GM23338 (cell line): ENCODE results near the gene PDSS2. TPM values are rescaled to one million over a fixed set of nuclear protein-coding genes. Genes with fewer than 3 reads are reported as not detected.

Source experiments
- ATAC-seq: fragments of 200-7000 bp; cut with Tn5 transposase; 3 replicates; pipeline ENCODE4 v1.9.1; 2020
- DNase-seq: peaks from one replicate; pipeline ENCODE4 v3.0.0-alpha.2; 2015; ENCODE audit warnings: low spot score
- H2AFZ ChIP-seq: fragments of 200-600 bp; sonication (generic); 2 replicates; pipeline ENCODE4 v1.8.0; 2016; ENCODE audit warnings: antibody characterized with exemption, mild to moderate bottlenecking, moderate library complexity
- H3F3A ChIP-seq: fragments of 200-600 bp; sonication (generic); replicated peaks from 2 replicates; pipeline ENCODE4 v1.8.0; 2017; ENCODE audit warnings: antibody characterized with exemption, mixed run types, low read depth
- H3K27ac ChIP-seq: fragments of 200-600 bp; sonication (generic); 2 replicates; pipeline ENCODE4 v1.6.1; 2016; ENCODE audit warnings: low read depth
- H3K27me3 ChIP-seq: fragments of 200-600 bp; sonication (generic); 2 replicates; pipeline ENCODE4 v1.8.0; 2016; ENCODE audit warnings: mild to moderate bottlenecking, mixed run types, moderate library complexity; ENCODE audit not compliant: insufficient read depth
- H3K36me3 ChIP-seq: fragments of 200-600 bp; sonication (generic); 2 replicates; pipeline ENCODE4 v1.8.0; 2016; ENCODE audit warnings: mild to moderate bottlenecking; ENCODE audit not compliant: insufficient read depth
- H3K4me1 ChIP-seq: fragments of 200-600 bp; sonication (generic); 2 replicates; pipeline ENCODE4 v1.8.0; 2016; ENCODE audit warnings: mild to moderate bottlenecking, moderate library complexity; ENCODE audit not compliant: insufficient read depth
- H3K4me2 ChIP-seq: fragments of 200-600 bp; sonication (generic); 2 replicates; pipeline ENCODE4 v1.7.1; 2017; ENCODE audit warnings: mixed run types
- H3K4me3 ChIP-seq: fragments of 200-600 bp; sonication (generic); 2 replicates; pipeline ENCODE4 v1.6.1; 2016; ENCODE audit warnings: mixed run types
- H3K79me2 ChIP-seq: fragments of 200-600 bp; sonication (generic); replicated peaks from 2 replicates; pipeline ENCODE4 v1.8.0; 2017; ENCODE audit warnings: mild to moderate bottlenecking; ENCODE audit not compliant: insufficient read depth
- H3K9me2 ChIP-seq: fragments of 200-600 bp; sonication (generic); 2 replicates; pipeline ENCODE4 v1.8.0; 2017; ENCODE audit not compliant: insufficient read depth
- H4K20me1 ChIP-seq: fragments of 200-600 bp; sonication (generic); replicated peaks from 2 replicates; pipeline ENCODE4 v1.8.0; 2017; ENCODE audit warnings: mild to moderate bottlenecking; ENCODE audit not compliant: insufficient read depth
- H3K27ac Mint-ChIP-seq: 2 replicates; pipeline ENCODE4 v1.8.0; 2020; ENCODE audit warnings: inconsistent platforms, mild to moderate bottlenecking, moderate library complexity, mixed read lengths
- H3K27me3 Mint-ChIP-seq: 3 replicates; pipeline ENCODE4 v1.8.0; 2022; ENCODE audit warnings: low read depth, mild to moderate bottlenecking, moderate library complexity, mixed read lengths, inconsistent platforms; ENCODE audit not compliant: insufficient read depth, poor library complexity
- H3K36me3 Mint-ChIP-seq: 3 replicates; pipeline ENCODE4 v1.8.0; 2021; ENCODE audit warnings: low read depth, mild to moderate bottlenecking, inconsistent platforms, moderate library complexity, mixed read lengths
- H3K4me1 Mint-ChIP-seq: 3 replicates; pipeline ENCODE4 v1.8.0; 2020; ENCODE audit warnings: mild to moderate bottlenecking, inconsistent platforms, mixed read lengths
- H3K4me3 Mint-ChIP-seq: 3 replicates; pipeline ENCODE4 v1.8.0; 2021; ENCODE audit warnings: moderate library complexity, mild to moderate bottlenecking, inconsistent platforms, mixed read lengths
- H3K9me3 Mint-ChIP-seq: 3 replicates; pipeline ENCODE4 v1.8.0; 2020; ENCODE audit warnings: moderate library complexity, mild to moderate bottlenecking, inconsistent platforms, mixed read lengths
- CREB1 ChIP-seq: fragments of 250-450 bp; sonication (Bioruptor Pico); IDR thresholded peaks from 2 replicates; pipeline ENCODE4 v1.5.0; 2020; ENCODE audit warnings: low read depth, mild to moderate bottlenecking, moderate library complexity
- CTCF ChIP-seq, 2 experiments: fragments of 200-600 bp in 1 of 2; sonication (generic) in 1 of 2; conservative IDR thresholded peaks; 2 replicates each; pipeline versions ENCODE4 v1.5.1 to v1.6.1; 2016 to 2017; ENCODE audit warnings: antibody characterized with exemption in 2 of 2, low read depth in 2 of 2, mild to moderate bottlenecking in 2 of 2, moderate library complexity in 1 of 2
- EZH2phosphoT487 ChIP-seq: fragments of 200-600 bp; sonication (generic); IDR thresholded peaks from one replicate; pipeline ENCODE4 v1.8.1; 2018; ENCODE audit warnings: antibody characterized with exemption; ENCODE audit not compliant: unreplicated experiment
- NANOG ChIP-seq: IDR thresholded peaks from 2 replicates; pipeline ENCODE4 v1.6.1; 2016; ENCODE audit warnings: antibody characterized with exemption, borderline replicate concordance
- POLR2AphosphoS5 ChIP-seq: IDR thresholded peaks from 2 replicates; pipeline ENCODE4 v1.6.1; 2016; ENCODE audit warnings: antibody characterized with exemption, low read depth
- REST ChIP-seq: IDR thresholded peaks from one replicate; pipeline ENCODE4 v1.6.1; 2018; ENCODE audit warnings: antibody characterized with exemption; ENCODE audit not compliant: unreplicated experiment
- STAT1 ChIP-seq: IDR thresholded peaks from one replicate; pipeline ENCODE4 v1.6.1; 2016; ENCODE audit warnings: antibody characterized with exemption; ENCODE audit not compliant: unreplicated experiment
- ZNF114 ChIP-seq: fragments of 250-450 bp; sonication (Bioruptor Pico); IDR thresholded peaks from 2 replicates; pipeline ENCODE4 v1.5.0; 2020; ENCODE audit warnings: mild to moderate bottlenecking, moderate library complexity
- ZNF331 ChIP-seq: fragments of 250-450 bp; sonication (Bioruptor Pico); IDR thresholded peaks from 2 replicates; pipeline ENCODE4 v1.5.0; 2020; ENCODE audit warnings: low read depth, mild to moderate bottlenecking, moderate library complexity
- polyA plus RNA-seq: library from polyadenylated mRNA; unstranded; fragments of >200 nt; fragmentation: Nextera tagmentation; extraction: Ambion mirVana; gene quantifications from 2 replicates; pipeline ENCODE4 v1.2.1, GENCODE V29; 2016
- total RNA-seq: library from RNA; depleted of rRNA; stranded (reverse); fragments of >200 nt; shearing (Covaris generic); gene quantifications from 2 replicates; pipeline ENCODE4 v1.2.3, GENCODE V29; 2014
- TF ChIP-seq, protein P1 (sequence below): fragments of 250-450 bp; sonication (Bioruptor Pico); IDR thresholded peaks from 2 replicates; pipeline ENCODE4 v1.5.0; 2020; ENCODE audit warnings: mild to moderate bottlenecking, moderate library complexity
- TF ChIP-seq, protein P2 (sequence below): IDR thresholded peaks from 2 replicates; pipeline ENCODE4 v1.6.1; 2016; ENCODE audit warnings: antibody characterized with exemption

PDSS2 gene
- total and polyA plus RNA-seq, 2 experiments from 2014 or later = 7.3 to 16.7 TPM

- peaks cover 5% of the 10 kb centered on the region for H3K4me1 ChIP-seq
- no peaks in the 10 kb centered on the region for H3K9me2 ChIP-seq
- no peak overlapping the region for H3K4me3 ChIP-seq
- Mint-ChIP-seq H3K27ac (peak overlapping the region; percentile 8; the same call in 1 of the 2 replicates), H3K4me3 (no peak overlapping the region), H3K4me1 (peaks cover 24% of the 10 kb centered on the region), H3K27me3 (peaks cover 3% of the 10 kb centered on the region), H3K36me3 (no peaks in the 10 kb centered on the region), H3K9me3 (no peaks in the 10 kb centered on the region)
- no peak overlapping the region for H3K4me2 ChIP-seq
- TF ChIP-seq STAT1 = no peak
- TF ChIP-seq ZNF331 (CRISPR knock-in tag) = no peak
- TF ChIP-seq NANOG = no peak
- TF ChIP-seq REST = no peak
- no peak for TF ChIP-seq CREB1 (CRISPR knock-in tag)
- no peak for TF ChIP-seq POLR2AphosphoS5
- TF ChIP-seq ZNF114 (CRISPR knock-in tag) = no peak
- TF ChIP-seq EZH2phosphoT487 = no peak
- no peak for TF ChIP-seq CTCF (conservative IDR thresholded peaks at IDR 0.05; ENCODE audit: low read depth in 2 of 2)
- TF ChIP-seq, protein P1, sequence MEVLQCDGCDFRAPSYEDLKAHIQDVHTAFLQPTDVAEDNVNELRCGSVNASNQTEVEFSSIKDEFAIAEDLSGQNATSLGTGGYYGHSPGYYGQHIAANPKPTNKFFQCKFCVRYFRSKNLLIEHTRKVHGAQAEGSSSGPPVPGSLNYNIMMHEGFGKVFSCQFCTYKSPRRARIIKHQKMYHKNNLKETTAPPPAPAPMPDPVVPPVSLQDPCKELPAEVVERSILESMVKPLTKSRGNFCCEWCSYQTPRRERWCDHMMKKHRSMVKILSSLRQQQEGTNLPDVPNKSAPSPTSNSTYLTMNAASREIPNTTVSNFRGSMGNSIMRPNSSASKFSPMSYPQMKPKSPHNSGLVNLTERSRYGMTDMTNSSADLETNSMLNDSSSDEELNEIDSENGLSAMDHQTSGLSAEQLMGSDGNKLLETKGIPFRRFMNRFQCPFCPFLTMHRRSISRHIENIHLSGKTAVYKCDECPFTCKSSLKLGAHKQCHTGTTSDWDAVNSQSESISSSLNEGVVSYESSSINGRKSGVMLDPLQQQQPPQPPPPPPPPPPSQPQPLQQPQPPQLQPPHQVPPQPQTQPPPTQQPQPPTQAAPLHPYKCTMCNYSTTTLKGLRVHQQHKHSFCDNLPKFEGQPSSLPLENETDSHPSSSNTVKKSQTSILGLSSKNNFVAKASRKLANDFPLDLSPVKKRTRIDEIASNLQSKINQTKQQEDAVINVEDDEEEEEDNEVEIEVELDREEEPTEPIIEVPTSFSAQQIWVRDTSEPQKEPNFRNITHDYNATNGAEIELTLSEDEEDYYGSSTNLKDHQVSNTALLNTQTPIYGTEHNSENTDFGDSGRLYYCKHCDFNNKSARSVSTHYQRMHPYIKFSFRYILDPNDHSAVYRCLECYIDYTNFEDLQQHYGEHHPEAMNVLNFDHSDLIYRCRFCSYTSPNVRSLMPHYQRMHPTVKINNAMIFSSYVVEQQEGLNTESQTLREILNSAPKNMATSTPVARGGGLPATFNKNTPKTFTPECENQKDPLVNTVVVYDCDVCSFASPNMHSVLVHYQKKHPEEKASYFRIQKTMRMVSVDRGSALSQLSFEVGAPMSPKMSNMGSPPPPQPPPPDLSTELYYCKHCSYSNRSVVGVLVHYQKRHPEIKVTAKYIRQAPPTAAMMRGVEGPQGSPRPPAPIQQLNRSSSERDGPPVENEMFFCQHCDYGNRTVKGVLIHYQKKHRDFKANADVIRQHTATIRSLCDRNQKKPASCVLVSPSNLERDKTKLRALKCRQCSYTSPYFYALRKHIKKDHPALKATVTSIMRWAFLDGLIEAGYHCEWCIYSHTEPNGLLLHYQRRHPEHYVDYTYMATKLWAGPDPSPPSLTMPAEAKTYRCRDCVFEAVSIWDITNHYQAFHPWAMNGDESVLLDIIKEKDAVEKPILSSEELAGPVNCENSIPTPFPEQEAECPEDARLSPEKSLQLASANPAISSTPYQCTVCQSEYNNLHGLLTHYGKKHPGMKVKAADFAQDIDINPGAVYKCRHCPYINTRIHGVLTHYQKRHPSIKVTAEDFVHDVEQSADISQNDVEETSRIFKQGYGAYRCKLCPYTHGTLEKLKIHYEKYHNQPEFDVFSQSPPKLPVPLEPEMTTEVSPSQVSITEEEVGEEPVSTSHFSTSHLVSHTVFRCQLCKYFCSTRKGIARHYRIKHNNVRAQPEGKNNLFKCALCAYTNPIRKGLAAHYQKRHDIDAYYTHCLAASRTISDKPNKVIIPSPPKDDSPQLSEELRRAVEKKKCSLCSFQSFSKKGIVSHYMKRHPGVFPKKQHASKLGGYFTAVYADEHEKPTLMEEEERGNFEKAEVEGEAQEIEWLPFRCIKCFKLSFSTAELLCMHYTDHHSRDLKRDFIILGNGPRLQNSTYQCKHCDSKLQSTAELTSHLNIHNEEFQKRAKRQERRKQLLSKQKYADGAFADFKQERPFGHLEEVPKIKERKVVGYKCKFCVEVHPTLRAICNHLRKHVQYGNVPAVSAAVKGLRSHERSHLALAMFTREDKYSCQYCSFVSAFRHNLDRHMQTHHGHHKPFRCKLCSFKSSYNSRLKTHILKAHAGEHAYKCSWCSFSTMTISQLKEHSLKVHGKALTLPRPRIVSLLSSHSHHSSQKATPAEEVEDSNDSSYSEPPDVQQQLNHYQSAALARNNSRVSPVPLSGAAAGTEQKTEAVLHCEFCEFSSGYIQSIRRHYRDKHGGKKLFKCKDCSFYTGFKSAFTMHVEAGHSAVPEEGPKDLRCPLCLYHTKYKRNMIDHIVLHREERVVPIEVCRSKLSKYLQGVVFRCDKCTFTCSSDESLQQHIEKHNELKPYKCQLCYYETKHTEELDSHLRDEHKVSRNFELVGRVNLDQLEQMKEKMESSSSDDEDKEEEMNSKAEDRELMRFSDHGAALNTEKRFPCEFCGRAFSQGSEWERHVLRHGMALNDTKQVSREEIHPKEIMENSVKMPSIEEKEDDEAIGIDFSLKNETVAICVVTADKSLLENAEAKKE (CRISPR knock-in tag) = no peak
- TF ChIP-seq, protein P2, sequence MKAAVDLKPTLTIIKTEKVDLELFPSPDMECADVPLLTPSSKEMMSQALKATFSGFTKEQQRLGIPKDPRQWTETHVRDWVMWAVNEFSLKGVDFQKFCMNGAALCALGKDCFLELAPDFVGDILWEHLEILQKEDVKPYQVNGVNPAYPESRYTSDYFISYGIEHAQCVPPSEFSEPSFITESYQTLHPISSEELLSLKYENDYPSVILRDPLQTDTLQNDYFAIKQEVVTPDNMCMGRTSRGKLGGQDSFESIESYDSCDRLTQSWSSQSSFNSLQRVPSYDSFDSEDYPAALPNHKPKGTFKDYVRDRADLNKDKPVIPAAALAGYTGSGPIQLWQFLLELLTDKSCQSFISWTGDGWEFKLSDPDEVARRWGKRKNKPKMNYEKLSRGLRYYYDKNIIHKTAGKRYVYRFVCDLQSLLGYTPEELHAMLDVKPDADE = no peak
- no peaks in the 10 kb centered on the region for H3K27me3 ChIP-seq
- no peaks in the 10 kb centered on the region for H4K20me1 ChIP-seq
- no peak for DNase-seq
- H3F3A ChIP-seq = no peaks in the 10 kb centered on the region
- no peaks in the 10 kb centered on the region for H3K79me2 ChIP-seq
- no peaks in the 10 kb centered on the region for H3K36me3 ChIP-seq
- 0 out of 2 replicates have a peak overlapping the region, but pooled peaks have one; percentile 3 for H3K27ac ChIP-seq
- no peak for ATAC-seq
- H2AFZ ChIP-seq = no peak overlapping the region
Measured at GRCh38 chr6:107217248-107217647, 242.1 kb downstream of the PDSS2 start.
